Stomach (tissue), 9 donors: Measurements from ENCODE around the gene KCNE2. TPM values are rescaled to one million over a fixed set of nuclear protein-coding genes. Genes with fewer than 3 reads are reported as not detected.
A peak's percentile ranks its signal among the peaks of the same experiment; 100 is the strongest.

Experiments used
- DNase-seq, 2 donors: peaks; one replicate each; pipeline versions ENCODE4 v3.0.0 to v3.0.0-alpha.2; 2013 to 2019
- H3K27ac ChIP-seq, 5 donors: fragments of 200-600 bp in 4 of 5; sonication (generic) in 4 of 5; one replicate each; pipeline ENCODE4 v1.5.1; 2013 to 2019; ENCODE audit warnings: mild to moderate bottlenecking in 1 of 5, moderate library complexity in 1 of 5
- H3K27me3 ChIP-seq, 3 donors: fragments of 200-600 bp; sonication (generic); one replicate each; pipeline ENCODE4 v1.5.1; 2017 to 2019; ENCODE audit warnings: mixed run types in 1 of 3
- H3K36me3 ChIP-seq, 4 donors: fragments of 200-600 bp; sonication (generic); 1 replicate in 3 of 4; 2 replicates in 1 of 4; pipeline ENCODE4 v1.5.1; 2016 to 2019
- H3K4me1 ChIP-seq, 4 donors: fragments of 200-600 bp; sonication (generic); one replicate each; pipeline ENCODE4 v1.5.1; 2016 to 2019
- H3K4me3 ChIP-seq, 4 donors: fragments of 200-600 bp; sonication (generic) in 3 of 4; one replicate each; pipeline ENCODE4 v1.5.1; 2016 to 2019; ENCODE audit warnings: mild to moderate bottlenecking in 1 of 4
- H3K9me3 ChIP-seq, 4 donors: fragments of 200-600 bp; sonication (generic); one replicate each; pipeline ENCODE4 v1.5.1; 2016 to 2019
- EP300 ChIP-seq: sonication (generic); formaldehyde crosslinking; IDR thresholded peaks from one replicate; pipeline ENCODE4 v1.6.1; 2017; ENCODE audit warnings: antibody characterized with exemption
- POLR2A ChIP-seq, 4 donors: fragments of 450-650 bp; IDR thresholded peaks; one replicate each; pipeline ENCODE4 v1.6.1; 2016; ENCODE audit warnings: antibody characterized with exemption in 4 of 4, control low read depth in 2 of 4, mild to moderate bottlenecking in 1 of 4, moderate library complexity in 1 of 4
- POLR2AphosphoS5 ChIP-seq, 3 donors: sonication (generic); formaldehyde crosslinking; IDR thresholded peaks; one replicate each; pipeline ENCODE4 v1.6.1; 2016; ENCODE audit warnings: antibody characterized with exemption in 3 of 3
- WGBS, 5 donors: extraction: QIAGEN DNeasy Blood & Tissue Kit in 3 of 5; methylation state at CpG; one replicate each; pipeline versions ENCODE4 v1.1.5 to v1.1.7; 2013 to 2018; 5-methylcytosine and 5-hydroxymethylcytosine counted together
- intact Hi-C: fragments of 100-400 bp; cut with DNase I; formaldehyde crosslinking; loops from one replicate; pipeline ENCODE4 v1.15.1; 2023; ENCODE audit warnings: low total_unique reads
- polyA plus RNA-seq, 3 donors: library from polyadenylated mRNA; stranded (reverse); fragments of 200-250 nt; gene quantifications; one replicate each; pipeline ENCODE4 v1.2.3, GENCODE V29; 2013
- total RNA-seq, 5 donors: library from RNA; depleted of rRNA; stranded (reverse); fragments of >200 nt; gene quantifications; one replicate each; pipeline versions ENCODE4 v1.1.0 to v1.2.3, GENCODE V29; 2014 to 2016
- TF ChIP-seq, protein P1 (sequence below), 7 experiments: fragments of 450-650 bp in 4 of 7; fragments of 200-600 bp in 3 of 7; sonication (generic) in 3 of 7; IDR thresholded peaks; one replicate each; pipeline ENCODE4 v1.5.1; 2016 to 2019; ENCODE audit warnings: antibody characterized with exemption in 7 of 7, control low read depth in 2 of 7, mild to moderate bottlenecking in 1 of 7
- donor health status: healthy with polysubstance abuse.
- donor health status: Bipolar disorder and iron deficiency.
- donor health status: healthy.

Gene KCNE2
- total and polyA plus RNA-seq, 8 donors: 34.4 to 294 (median 126) TPM; not detected in 1

DNA sequence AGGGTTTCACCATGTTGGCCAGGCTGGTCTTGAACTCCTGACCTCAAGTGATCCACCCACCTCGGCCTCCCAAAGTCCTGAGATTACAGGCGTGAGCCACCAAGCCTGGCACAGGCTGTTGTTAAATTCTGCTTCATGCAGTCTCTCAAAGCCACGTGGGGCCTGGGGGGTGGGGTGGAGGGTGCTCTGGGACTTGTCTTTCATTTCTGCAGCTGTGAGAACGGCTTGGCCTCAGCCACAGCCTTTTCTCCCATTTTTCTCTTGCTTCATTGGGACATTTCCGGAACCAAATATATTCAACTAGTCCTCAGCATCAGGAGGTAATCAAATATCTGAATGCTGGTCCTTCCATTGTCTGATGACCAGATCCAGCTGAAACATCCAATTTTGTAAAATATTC lies 27.6 kb upstream of the KCNE2 start:
- Histone ChIP-seq H3K27me3 (no peaks in the 10 kb centered on the region), H3K4me3 (no peak overlapping the region), H3K4me1 (peaks cover 0 to 25% (median 10%) of the 10 kb centered on the region in 4 donors), H3K36me3 (no peaks in the 10 kb centered on the region), H3K9me3 (no peaks in the 10 kb centered on the region), H3K27ac (peak overlapping the region in 2 of 5 donors; percentile 40 to 69)
- DNase-seq: peak in 1 of 2 donors; percentile 38
- intact Hi-C loops: no loop called here
- no peak for TF ChIP-seq EP300
- TF ChIP-seq, protein P1, sequence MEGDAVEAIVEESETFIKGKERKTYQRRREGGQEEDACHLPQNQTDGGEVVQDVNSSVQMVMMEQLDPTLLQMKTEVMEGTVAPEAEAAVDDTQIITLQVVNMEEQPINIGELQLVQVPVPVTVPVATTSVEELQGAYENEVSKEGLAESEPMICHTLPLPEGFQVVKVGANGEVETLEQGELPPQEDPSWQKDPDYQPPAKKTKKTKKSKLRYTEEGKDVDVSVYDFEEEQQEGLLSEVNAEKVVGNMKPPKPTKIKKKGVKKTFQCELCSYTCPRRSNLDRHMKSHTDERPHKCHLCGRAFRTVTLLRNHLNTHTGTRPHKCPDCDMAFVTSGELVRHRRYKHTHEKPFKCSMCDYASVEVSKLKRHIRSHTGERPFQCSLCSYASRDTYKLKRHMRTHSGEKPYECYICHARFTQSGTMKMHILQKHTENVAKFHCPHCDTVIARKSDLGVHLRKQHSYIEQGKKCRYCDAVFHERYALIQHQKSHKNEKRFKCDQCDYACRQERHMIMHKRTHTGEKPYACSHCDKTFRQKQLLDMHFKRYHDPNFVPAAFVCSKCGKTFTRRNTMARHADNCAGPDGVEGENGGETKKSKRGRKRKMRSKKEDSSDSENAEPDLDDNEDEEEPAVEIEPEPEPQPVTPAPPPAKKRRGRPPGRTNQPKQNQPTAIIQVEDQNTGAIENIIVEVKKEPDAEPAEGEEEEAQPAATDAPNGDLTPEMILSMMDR (IDR thresholded peaks at IDR 0.05): no peak
- no peak for TF ChIP-seq POLR2A (IDR thresholded peaks at IDR 0.05)
- TF ChIP-seq POLR2AphosphoS5 (IDR thresholded peaks at IDR 0.05): no peak
- WGBS, 5 donors: 52 to 69% (median 65%) methylated on average over 5 of the region's 5 CpGs

DNA sequence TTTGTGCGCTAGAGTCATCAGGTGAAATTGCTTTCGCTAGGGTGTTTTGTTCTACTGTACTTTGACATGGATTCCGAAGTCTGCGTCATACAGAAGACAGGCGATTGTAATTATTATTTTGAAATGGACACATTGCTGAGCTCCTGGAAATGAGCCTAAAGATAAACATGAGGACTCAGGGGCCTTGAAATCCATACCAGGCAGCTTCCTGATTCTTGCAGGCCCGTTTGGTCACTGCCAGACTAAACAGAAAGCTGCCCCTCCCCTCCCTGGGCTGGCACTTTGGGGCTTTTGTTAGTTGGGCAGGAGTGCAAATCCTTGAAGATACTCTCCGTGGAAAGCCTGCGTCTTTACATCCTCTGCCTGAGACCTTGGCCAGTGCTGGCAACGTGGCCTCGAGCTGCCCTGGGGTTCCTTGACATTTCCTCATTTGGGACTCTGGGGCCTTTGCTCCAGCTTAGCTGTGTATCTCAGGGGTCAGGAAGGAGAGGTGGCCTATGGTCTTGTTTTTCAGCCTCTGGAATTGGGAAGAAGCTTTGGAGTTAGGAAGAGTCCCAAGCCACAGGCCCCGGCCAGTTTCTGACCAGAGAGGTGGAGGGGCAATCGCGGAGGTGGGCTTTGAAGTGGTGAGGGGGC lies 26.9 kb upstream of the KCNE2 start:
- no peak overlapping the region for H3K4me3 ChIP-seq
- WGBS, 5 donors: 41 to 56% (median 48%) methylated on average over 9 to 13 of the region's 13 CpGs
- TF ChIP-seq POLR2AphosphoS5 (IDR thresholded peaks at IDR 0.05) (no peak), EP300 (no peak), POLR2A (IDR thresholded peaks at IDR 0.05) (no peak)
- TF ChIP-seq, protein P1 (IDR thresholded peaks at IDR 0.05): no peak
- H3K9me3 ChIP-seq: no peaks in the 10 kb centered on the region
- peaks cover 0 to 25% (median 10%) of the 10 kb centered on the region in 4 donors for H3K4me1 ChIP-seq
- intact Hi-C loops: no loop called here
- peak; percentile 32 to 46 for DNase-seq
- H3K27ac ChIP-seq: peak overlapping the region in 2 of 5 donors; percentile 40 to 69
- no peaks in the 10 kb centered on the region for H3K27me3 ChIP-seq
- H3K36me3 ChIP-seq: no peaks in the 10 kb centered on the region

DNA sequence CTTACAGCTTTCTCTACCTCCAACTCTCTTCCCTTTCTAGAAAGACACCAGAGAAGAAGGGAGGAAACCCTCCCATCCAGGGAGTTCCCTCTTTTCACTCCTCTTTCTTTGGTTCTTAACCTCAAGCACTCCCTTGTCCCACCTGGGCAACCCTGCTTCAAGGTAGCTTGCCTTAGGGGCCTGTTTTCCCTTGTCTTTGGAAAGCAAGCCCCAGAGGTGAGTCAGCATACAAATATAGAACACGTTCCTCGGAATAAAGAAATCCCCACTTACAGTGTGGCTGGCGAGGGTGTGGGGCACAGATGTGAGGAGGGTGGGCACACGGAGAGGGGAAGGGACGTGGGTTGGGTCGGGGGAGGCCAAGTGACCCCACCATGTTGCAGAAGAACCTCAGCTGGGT lies 26.1 kb upstream of the KCNE2 start:
- no peaks in the 10 kb centered on the region for H3K36me3 ChIP-seq
- H3K4me3 ChIP-seq: no peak overlapping the region
- TF ChIP-seq POLR2A (IDR thresholded peaks at IDR 0.05) (no peak), POLR2AphosphoS5 (IDR thresholded peaks at IDR 0.05) (no peak), EP300 (no peak)
- TF ChIP-seq, protein P1 (IDR thresholded peaks at IDR 0.05): no peak
- H3K4me1 ChIP-seq: peaks cover 0 to 25% (median 10%) of the 10 kb centered on the region in 4 donors
- 46 to 77% (median 57%) methylated on average over 6 of the region's 6 CpGs for WGBS, 5 donors
- intact Hi-C loops: no loop called here
- no peaks in the 10 kb centered on the region for H3K27me3 ChIP-seq
- peak overlapping the region in 2 of 5 donors; percentile 40 to 69 for H3K27ac ChIP-seq
- H3K9me3 ChIP-seq: no peaks in the 10 kb centered on the region
- DNase-seq: no peak

DNA sequence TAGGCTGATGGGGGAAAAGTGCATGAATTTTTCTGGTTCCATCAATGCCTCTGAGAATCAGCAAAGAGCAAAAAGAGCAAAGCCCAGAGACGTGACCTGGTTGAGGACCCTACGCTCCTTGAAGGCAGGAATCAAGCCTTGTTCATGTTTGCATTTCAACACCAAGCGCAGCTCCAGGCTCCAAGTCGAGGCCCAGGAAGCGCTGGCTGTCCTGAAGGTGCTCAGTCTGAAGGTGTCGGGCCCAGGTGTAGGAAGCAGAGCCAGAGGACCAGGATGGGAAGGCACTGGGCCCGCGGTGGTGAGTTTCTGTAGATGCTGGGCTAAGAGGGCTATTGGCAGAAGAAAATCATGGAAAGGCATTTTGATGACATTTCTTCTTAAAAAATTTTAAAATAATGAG lies 25.6 kb upstream of the KCNE2 start:
- Histone ChIP-seq H3K4me1 (peaks cover 0 to 25% (median 10%) of the 10 kb centered on the region in 4 donors), H3K36me3 (no peaks in the 10 kb centered on the region), H3K27me3 (no peaks in the 10 kb centered on the region), H3K9me3 (no peaks in the 10 kb centered on the region), H3K4me3 (no peak overlapping the region), H3K27ac (peak overlapping the region in 1 of 5 donors; percentile 69)
- 89 to 98% (median 96%) methylated on average over 8 of the region's 8 CpGs for WGBS, 5 donors
- no peak for DNase-seq
- TF ChIP-seq EP300 (no peak), POLR2A (IDR thresholded peaks at IDR 0.05) (no peak), POLR2AphosphoS5 (IDR thresholded peaks at IDR 0.05) (no peak)
- TF ChIP-seq, protein P1 (IDR thresholded peaks at IDR 0.05): no peak
- intact Hi-C loops: no loop called here
